GM19452 (cell line): ENCODE measurements around the gene OAT.

Source experiments
- ATAC-seq: cut with Tn5 transposase; IDR thresholded peaks from one replicate; pipeline ENCODE4 v1.9.1; 2021; ENCODE audit not compliant: unreplicated experiment

Gene OAT

GRCh38 chr10:124418726-124419501, at the start of gene OAT:
OAT (minus strand) TSS chr10:124418923; CDS start chr10:124412171, 6,752 bp downstream.
- peak; percentile 97 for ATAC-seq

- no peak for ATAC-seq
Observed at GRCh38 chr10:124467165-124467564, 48.4 kb upstream of the OAT start.

GRCh38 chr10:124465777-124466488, 47.2 kb upstream of the OAT start:
- no peak for ATAC-seq

- ATAC-seq, result no peak
Observed at GRCh38 chr10:124465003-124465776, 46.5 kb upstream of the OAT start.

GRCh38 chr10:124464028-124464965, 45.6 kb upstream of the OAT start:
- ATAC-seq, result no peak

DNA sequence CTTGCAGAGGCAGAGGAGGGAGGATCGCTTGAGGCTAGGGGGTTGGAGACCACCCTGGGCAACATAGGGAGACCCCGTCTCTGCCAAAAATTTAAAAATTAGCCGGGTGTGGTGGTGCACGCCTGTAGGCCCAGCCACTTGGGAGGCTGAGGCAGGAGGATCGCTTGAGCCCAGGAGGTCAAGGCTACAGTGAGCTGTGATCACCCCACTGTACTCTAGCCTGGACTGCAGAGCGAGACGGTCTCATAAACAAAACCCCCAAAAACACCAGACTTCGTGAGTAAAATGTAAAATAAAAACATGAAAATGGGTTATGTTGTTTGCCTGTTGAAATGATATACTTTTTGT, 43.6 kb upstream of the OAT start:
- no peak for ATAC-seq

GRCh38 chr10:124461642-124462347, 43.1 kb upstream of the OAT start, which contains the start of gene LHPP:
LHPP (plus strand) TSS chr10:124461823; CDS start chr10:124461863, 40 bp downstream.
- peak; percentile 98 for ATAC-seq

GRCh38 chr10:124460144-124460543, 41.4 kb upstream of the OAT start:
- ATAC-seq, result no peak

DNA sequence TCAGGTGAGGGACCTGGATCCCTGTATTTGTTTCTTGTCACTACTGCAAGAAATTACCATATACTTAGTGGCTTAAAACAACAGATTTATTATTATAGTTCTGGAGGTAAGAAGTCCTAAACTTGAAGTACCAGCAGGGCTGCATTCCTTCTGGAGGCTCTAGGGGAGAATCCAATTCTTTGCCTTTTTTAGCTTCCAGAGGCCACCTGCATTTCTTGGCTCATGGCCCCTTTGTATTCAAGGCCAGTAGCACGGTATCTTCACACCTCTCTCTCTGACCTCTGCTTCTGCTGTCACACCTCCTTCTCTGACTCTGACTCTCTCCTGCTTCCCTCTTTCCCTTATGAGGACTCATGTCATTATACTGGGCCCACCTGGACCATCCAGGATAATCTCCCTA, 40.7 kb upstream of the OAT start:
- ATAC-seq, result no peak

DNA sequence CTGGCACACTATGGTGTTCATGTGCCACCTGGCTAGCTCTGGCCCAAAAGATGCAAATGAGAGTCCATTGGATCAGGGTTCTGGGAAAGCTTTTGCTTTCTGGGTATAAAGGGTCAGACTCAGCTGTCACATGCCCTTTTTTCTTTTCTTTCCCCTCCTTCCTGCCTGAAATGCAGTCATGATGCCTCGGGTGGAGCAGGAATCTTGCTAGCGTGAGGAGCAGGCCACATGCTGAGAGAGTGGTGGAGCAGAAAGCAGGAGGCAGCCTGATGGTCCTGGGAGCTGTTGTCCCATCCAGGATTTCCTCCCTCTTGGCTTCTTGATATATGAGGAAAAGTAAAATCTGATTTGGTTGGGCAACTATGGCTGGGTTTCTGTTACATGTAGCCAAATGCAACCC, 40.2 kb upstream of the OAT start:
- ATAC-seq, result no peak

- ATAC-seq, result no peak
Observed at GRCh38 chr10:124458473-124458872, 39.8 kb upstream of the OAT start.

- no peak for ATAC-seq
Observed at GRCh38 chr10:124455441-124455840, 36.7 kb upstream of the OAT start.

DNA sequence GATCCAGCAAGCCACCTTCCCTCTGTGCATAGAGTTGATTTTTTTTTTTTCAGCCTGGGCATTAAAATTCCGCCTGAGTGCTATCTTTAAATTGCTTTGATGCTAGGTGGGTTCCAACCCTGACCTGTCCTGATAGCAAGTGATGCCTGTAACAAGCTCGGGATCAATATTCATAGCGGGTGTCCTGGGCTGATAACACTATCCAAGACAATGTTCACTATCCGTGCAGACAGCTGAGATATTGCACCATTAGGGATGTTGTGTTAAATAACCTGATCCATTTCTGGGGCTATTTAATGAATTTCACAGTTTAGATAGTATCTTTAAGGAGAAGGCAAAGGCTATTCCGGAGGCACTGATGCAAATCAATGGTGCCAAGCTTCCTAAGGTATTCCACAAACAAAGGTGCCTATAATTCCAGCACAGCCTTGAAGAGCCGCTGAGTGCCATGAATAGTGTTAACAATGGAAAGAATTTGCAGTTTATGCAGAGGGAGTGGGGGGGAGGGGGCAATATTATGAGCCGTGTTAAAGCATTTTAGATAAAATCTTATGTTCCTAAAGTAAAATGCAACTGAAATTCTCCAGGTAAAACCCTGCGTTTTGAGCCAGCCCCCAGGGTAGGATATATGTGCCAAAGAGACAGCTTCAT, 35.4 kb upstream of the OAT start:
- no peak for ATAC-seq

DNA sequence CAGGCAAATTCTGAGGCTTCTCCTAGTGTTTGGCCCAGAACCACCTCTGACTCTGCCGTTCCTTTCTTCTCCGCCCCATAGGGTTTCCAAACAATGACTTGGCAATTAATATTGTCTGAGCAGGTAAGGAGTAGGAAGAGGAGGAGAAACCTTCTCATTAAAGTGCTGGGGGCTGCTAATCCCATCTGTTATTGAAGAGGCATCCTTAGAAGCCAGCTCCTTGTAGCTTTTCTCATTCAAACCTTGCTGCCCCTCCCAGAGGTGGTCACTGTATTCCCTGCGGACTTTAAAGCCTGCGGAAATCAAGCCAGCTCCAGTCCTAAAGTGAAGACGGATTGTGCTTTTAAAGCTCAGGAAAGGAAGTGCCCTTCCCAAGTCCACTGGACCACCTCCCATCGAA, 32.6 kb upstream of the OAT start:
- ATAC-seq, result no peak

GRCh38 chr10:124450783-124451057, 32.0 kb upstream of the OAT start:
- ATAC-seq, result no peak

DNA sequence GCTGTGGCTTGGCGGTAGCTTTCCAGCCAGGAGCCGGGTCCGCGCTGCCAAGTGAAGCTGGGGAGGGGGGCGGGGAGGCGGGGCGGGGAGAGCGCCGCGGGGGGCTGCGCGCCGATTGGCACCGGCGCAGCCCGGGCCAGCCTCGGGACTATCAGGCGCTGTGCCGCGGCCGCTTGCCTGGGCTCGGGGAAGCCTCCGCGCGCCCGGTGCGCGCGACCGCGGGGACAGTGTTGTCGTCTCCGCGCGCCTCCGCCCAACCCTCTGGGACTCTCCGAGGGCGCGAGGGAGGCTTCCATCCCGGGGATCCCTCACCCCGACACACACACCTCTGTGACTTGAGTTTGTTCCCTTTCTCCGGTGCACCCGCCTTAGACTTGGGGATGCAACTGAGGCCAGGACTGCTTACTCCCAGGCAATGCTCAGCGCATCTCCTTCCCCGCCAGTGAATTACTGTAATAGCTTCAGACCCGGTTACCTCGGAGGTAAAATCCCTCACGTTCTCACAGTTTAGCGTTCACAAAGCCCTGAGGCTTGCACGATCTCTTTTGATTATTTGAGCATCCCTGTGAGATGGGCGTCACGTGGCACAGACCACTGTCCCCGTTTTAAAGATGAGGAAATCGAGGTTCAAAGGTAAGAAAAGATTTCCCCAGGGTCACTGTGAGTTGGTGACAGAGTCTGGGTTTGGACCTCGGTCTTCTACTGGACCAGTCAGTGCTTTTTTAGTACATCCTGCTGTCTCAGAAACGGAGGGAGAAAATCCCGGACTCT, 31.5 kb upstream of the OAT start, which contains the start of gene NKX1-2:
Gene NKX1-2, minus strand, starts transcription at position 24 of the 771 bp plus-strand sequence. CDS start 92 bp downstream, outside the sequence.
- no peak for ATAC-seq

GRCh38 chr10:124449170-124450011, 30.7 kb upstream of the OAT start:
- no peak for ATAC-seq

GRCh38 chr10:124448696-124449169, 30.0 kb upstream of the OAT start:
- no peak for ATAC-seq
